ENCODE results near the gene FOXP1. TPM values are rescaled to one million over a fixed set of nuclear protein-coding genes. Genes with fewer than 3 reads are reported as not detected.

FOXP1 gene
- total RNA-seq, 4 donors from 2014 or later = 13.2 to 46.6 (median 29.2) TPM

DNA sequence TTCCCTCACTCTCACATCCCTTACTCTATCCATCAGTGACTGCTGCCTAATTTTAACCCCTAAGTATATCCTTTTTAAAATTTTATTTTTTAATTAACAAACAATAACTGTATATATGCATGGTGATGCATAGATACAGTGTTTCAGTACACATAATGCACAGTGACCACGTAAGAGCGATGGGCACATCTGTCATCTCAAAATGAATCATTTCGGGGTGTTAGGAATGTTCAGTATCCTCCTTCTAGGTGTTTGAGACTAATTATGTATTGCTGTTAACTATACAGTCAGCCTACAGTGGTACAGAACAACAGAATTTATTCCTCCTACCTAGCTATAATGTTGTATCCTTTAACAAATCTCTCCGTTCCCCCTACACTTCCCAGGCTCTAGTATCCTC is 307.0 kb downstream of the FOXP1 start:
- intact Hi-C loops (cut with DNase I; ENCODE audit: low total_unique reads) = no loop called here
- Histone ChIP-seq H3K36me3 (no peaks in the 10 kb centered on the region), H3K27me3 (no peaks in the 10 kb centered on the region), H3K4me3 (no peak overlapping the region), H3K9me3 (no peaks in the 10 kb centered on the region), H3K27ac (no peak overlapping the region), H3K4me1 (no peaks in the 10 kb centered on the region)
- TF ChIP-seq, protein P1, sequence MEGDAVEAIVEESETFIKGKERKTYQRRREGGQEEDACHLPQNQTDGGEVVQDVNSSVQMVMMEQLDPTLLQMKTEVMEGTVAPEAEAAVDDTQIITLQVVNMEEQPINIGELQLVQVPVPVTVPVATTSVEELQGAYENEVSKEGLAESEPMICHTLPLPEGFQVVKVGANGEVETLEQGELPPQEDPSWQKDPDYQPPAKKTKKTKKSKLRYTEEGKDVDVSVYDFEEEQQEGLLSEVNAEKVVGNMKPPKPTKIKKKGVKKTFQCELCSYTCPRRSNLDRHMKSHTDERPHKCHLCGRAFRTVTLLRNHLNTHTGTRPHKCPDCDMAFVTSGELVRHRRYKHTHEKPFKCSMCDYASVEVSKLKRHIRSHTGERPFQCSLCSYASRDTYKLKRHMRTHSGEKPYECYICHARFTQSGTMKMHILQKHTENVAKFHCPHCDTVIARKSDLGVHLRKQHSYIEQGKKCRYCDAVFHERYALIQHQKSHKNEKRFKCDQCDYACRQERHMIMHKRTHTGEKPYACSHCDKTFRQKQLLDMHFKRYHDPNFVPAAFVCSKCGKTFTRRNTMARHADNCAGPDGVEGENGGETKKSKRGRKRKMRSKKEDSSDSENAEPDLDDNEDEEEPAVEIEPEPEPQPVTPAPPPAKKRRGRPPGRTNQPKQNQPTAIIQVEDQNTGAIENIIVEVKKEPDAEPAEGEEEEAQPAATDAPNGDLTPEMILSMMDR (IDR thresholded peaks at IDR 0.05 in 4 of 5, conservative IDR thresholded peaks at IDR 0.05 in 1 of 5) = no peak
- no peak for TF ChIP-seq POLR2A (IDR thresholded peaks at IDR 0.05)
- DNase-seq (no peak), ATAC-seq (no peak)
- in situ Hi-C loops (cut with MboI; ENCODE audit: low sequenced_read_pairs in 4 of 4) = no loop called here

DNA sequence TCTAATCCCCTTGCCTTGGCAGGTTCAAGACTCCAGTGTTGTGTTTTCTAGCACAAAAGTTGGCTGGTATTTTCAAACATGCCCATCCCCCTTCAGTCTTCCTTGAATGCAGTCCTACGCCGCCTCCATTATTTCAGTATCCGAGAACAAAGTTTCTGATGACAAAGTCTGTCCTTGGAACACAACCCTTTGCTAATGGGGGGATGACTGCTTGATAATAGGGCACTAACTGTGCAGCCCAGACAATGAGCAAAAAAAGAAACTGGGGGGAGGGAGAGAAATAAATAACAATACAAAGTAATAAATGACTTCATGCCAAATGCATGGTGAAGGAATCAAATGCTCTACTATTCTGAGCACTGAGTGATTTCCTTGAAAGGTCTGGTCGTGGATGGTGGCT is 310.1 kb downstream of the FOXP1 start:
- no peak overlapping the region for H3K27ac ChIP-seq
- DNase-seq = no peak

DNA sequence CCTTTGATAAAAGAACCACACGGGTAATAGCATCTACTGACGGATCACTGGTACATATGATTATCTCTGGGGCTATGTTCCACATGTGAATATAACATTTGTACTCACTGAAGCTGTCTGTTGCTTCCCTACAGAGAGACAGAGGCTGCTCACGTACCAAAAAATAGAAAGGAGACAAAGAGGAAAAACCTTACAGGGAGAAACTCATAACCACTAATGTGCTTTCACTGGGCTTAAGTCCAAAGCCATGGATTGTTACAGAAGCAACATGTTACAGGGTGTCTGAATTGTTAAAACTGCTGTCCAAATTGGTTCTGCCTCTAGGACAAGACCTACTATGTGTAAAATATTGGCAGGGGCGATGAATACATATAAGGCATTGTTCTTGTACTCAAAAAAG is 311.9 kb downstream of the FOXP1 start:
- in situ Hi-C loops (cut with MboI; ENCODE audit: low sequenced_read_pairs in 4 of 4) (no loop called here), intact Hi-C loops (cut with DNase I; ENCODE audit: low total_unique reads) (no loop called here)
- no peaks in the 10 kb centered on the region for H3K27me3 ChIP-seq
- H3K4me1 ChIP-seq = no peaks in the 10 kb centered on the region
- no peaks in the 10 kb centered on the region for H3K9me3 ChIP-seq
- no peak for TF ChIP-seq POLR2A (IDR thresholded peaks at IDR 0.05)
- TF ChIP-seq, protein P1 (IDR thresholded peaks at IDR 0.05 in 4 of 5, conservative IDR thresholded peaks at IDR 0.05 in 1 of 5) = no peak
- H3K36me3 ChIP-seq = no peaks in the 10 kb centered on the region
- H3K27ac ChIP-seq = no peak overlapping the region
- DNase-seq (no peak), ATAC-seq (no peak)
- no peak overlapping the region for H3K4me3 ChIP-seq

More for the DNA sequence above, 310.1 kb downstream of the FOXP1 start:
- H3K4me1 ChIP-seq = no peaks in the 10 kb centered on the region
- in situ Hi-C loops (cut with MboI; ENCODE audit: low sequenced_read_pairs in 4 of 4) (no loop called here), intact Hi-C loops (cut with DNase I; ENCODE audit: low total_unique reads) (no loop called here)
- ATAC-seq = no peak
- TF ChIP-seq, protein P1 (IDR thresholded peaks at IDR 0.05 in 4 of 5, conservative IDR thresholded peaks at IDR 0.05 in 1 of 5) = no peak
- TF ChIP-seq POLR2A (IDR thresholded peaks at IDR 0.05) = no peak
- H3K36me3 ChIP-seq = no peaks in the 10 kb centered on the region
- no peaks in the 10 kb centered on the region for H3K27me3 ChIP-seq
- H3K9me3 ChIP-seq = no peaks in the 10 kb centered on the region
- H3K4me3 ChIP-seq = no peak overlapping the region

DNA sequence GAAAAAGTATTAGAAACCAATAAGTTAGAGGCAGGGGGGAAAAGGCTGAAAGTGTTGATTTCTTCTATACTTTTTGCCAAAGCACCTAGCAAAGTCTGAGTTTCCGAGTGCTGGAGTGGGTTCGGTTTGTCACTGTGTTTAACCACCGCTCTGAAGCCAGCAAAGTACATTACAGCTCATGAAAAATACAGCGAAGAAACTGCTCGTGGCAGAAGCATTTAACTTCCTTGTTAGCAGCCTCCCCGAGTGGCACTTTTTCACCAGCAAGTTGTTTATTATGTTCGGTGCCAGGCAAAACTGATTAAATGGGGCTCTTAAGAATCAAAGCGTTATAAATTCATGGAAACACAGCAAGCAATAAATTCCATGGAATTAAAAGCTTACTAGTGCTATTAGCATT is 313.6 kb downstream of the FOXP1 start:
- no peak overlapping the region for H3K4me3 ChIP-seq
- in situ Hi-C loops (cut with MboI; ENCODE audit: low sequenced_read_pairs in 4 of 4) = no loop called here
- intact Hi-C loops (cut with DNase I; ENCODE audit: low total_unique reads) = no loop called here

More for the DNA sequence above, 313.6 kb downstream of the FOXP1 start:
- Histone ChIP-seq H3K4me1 (no peaks in the 10 kb centered on the region), H3K27ac (no peak overlapping the region), H3K36me3 (no peaks in the 10 kb centered on the region), H3K27me3 (no peaks in the 10 kb centered on the region), H3K9me3 (no peaks in the 10 kb centered on the region)
- ATAC-seq = no peak
- DNase-seq = no peak
- TF ChIP-seq, protein P1 (IDR thresholded peaks at IDR 0.05 in 4 of 5, conservative IDR thresholded peaks at IDR 0.05 in 1 of 5) = no peak
- TF ChIP-seq POLR2A (IDR thresholded peaks at IDR 0.05) = no peak
